ENCODE data around the gene USF2.

USF2 gene

DNA sequence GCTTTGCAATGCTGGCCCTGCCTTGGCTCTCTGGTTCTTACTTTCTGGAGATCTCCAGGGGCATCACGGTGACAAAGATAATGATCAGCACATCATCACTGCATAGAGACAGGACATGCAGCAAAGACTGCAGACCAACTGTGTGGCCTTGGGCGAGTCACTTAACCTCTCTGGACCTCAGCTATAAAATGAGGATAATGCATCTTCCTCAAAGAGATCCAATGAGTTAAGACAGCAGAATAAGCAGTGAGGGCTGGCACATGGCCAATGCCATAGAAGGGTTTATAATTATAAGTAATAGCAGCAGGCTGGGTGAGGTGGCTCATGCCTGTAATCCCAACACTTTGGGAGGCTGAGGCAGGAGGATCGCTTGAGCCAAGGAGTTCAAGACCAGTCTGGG lies 25.6 kb downstream of the USF2 start:
- DNase-seq = no peak
- no peak overlapping the region for H3K4me3 ChIP-seq (ENCODE audit: low read depth, low read length)
- H3K27me3 ChIP-seq (replicated peaks) = peaks cover 5% of the 10 kb centered on the region
- TF ChIP-seq, protein P1, sequence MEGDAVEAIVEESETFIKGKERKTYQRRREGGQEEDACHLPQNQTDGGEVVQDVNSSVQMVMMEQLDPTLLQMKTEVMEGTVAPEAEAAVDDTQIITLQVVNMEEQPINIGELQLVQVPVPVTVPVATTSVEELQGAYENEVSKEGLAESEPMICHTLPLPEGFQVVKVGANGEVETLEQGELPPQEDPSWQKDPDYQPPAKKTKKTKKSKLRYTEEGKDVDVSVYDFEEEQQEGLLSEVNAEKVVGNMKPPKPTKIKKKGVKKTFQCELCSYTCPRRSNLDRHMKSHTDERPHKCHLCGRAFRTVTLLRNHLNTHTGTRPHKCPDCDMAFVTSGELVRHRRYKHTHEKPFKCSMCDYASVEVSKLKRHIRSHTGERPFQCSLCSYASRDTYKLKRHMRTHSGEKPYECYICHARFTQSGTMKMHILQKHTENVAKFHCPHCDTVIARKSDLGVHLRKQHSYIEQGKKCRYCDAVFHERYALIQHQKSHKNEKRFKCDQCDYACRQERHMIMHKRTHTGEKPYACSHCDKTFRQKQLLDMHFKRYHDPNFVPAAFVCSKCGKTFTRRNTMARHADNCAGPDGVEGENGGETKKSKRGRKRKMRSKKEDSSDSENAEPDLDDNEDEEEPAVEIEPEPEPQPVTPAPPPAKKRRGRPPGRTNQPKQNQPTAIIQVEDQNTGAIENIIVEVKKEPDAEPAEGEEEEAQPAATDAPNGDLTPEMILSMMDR (IDR thresholded peaks at IDR 0.05; ENCODE audit: low read depth, low read length, missing control alignments) = no peak
- in situ Hi-C loops (cut with HindIII; ENCODE audit: low pct_ligation_motif_present, low sequenced_read_pairs) = no loop called here
- no peak overlapping the region for H3K27ac ChIP-seq
- no peaks in the 10 kb centered on the region for H3K36me3 ChIP-seq (replicated peaks)

DNA sequence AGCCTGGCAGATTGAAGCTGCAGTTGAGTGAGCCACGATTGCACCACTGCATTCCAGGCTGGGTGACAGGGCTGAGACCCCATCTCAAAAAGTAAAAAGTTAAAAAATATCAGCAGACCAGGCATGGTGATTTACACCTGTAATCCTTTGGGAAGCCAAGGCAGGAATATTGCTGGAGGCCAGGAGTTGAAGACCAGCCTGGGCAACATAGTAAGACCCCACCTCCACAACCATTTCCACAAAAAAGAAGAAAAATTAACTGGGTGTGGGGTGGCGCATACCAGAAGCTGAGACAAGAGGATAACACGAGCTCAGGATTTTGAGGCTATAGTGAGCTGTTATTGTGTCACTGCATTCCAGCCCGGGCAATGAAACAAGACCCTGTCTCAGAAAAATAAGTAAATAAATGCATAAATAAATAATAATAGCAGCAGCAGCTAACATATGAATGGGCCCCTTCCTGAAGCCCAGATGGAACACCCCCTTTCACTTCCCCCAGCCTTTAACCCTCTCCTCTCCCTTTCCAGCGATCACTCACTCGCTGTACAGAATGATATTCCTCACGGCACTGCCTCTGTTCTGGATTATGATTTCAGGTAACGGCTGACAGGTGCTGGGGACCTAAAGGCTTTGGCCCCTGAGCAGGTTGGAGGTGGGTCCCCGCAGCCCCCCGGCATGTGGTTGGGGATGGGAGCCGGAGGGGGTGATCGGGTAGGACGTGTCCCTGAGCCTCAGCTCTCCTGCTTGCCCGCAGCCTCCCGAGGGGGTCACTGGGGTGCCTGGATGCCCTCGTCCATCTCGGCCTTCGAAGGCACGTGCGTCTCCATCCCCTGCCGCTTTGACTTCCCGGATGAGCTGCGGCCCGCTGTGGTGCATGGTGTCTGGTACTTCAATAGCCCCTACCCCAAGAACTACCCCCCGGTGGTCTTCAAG lies 26.4 kb downstream of the USF2 start:
- peaks cover 5% of the 10 kb centered on the region for H3K27me3 ChIP-seq (replicated peaks)
- no peak for DNase-seq
- no peaks in the 10 kb centered on the region for H3K36me3 ChIP-seq (replicated peaks)
- no peak overlapping the region for H3K4me3 ChIP-seq (ENCODE audit: low read depth, low read length)
- TF ChIP-seq, protein P1 (IDR thresholded peaks at IDR 0.05; ENCODE audit: low read depth, low read length, missing control alignments) = no peak
- no peak overlapping the region for H3K27ac ChIP-seq
- in situ Hi-C loops (cut with HindIII; ENCODE audit: low pct_ligation_motif_present, low sequenced_read_pairs) = no loop called here

DNA sequence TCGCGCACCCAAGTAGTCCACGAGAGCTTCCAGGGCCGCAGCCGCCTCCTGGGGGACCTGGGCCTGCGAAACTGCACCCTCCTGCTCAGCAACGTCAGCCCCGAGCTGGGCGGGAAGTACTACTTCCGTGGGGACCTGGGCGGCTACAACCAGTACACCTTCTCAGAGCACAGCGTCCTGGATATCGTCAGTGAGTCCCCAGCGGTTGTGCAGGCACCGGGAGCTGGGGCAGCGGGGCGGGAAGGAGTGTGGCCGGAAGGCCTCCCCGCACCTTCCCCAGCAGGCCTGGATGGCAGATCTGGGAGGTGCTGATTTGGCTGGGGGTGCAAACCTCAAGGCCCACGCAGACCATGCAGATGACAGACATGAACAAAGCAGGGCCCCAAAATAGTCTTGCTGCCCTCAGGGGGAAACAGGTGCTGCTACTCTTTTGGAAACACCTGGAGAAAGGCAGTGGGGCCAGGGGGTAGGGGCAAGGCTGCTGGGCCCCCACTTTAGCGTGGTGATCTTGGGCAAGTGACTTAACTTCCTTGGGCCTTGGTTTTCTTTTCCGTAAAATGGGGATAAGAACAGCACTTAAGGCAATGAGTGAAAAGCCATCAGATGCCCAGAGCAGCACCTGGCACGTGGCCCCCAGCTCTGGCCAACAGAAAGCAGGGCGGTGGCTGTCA lies 27.2 kb downstream of the USF2 start:
- in situ Hi-C loops (cut with HindIII; ENCODE audit: low pct_ligation_motif_present, low sequenced_read_pairs) = no loop called here

DNA sequence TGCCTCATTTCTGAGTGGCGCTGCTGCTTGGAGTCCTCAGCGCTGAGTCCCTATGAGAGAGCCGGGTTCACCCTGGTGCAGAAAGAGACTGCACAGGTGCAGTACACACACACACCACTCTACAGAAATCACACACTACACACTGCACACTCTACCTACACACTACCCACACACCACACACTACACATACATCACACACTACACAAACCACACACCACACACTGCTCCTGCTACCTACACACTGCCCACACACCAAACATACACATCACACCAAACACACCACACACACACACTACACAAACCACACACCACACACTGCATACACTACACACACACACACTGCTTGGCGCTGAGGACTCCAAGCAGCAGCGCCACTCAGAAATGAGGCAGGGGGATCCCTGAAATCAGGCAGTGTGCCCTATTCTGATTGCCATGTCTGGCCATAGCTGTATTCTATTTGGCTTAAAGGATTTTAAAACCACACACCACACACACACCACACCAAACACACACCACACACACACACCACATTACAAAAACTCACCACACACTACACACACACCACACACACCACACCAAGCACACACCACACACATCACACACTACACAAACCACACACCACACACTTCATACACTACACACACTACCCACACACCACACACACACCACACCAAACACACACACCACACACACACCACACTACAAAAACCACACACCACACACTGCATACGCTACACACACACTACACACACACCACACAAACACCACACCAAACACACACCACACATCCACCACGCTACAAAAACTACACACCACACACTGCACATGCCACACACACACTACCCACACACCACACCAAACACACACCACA lies 28.1 kb downstream of the USF2 start:
- Histone ChIP-seq H3K27me3 (replicated peaks) (peaks cover 5% of the 10 kb centered on the region), H3K36me3 (replicated peaks) (no peaks in the 10 kb centered on the region), H3K4me3 (ENCODE audit: low read depth, low read length) (no peak overlapping the region), H3K27ac (no peak overlapping the region)
- in situ Hi-C loops (cut with HindIII; ENCODE audit: low pct_ligation_motif_present, low sequenced_read_pairs) = no loop called here
- no peak for DNase-seq
- TF ChIP-seq, protein P1 (IDR thresholded peaks at IDR 0.05; ENCODE audit: low read depth, low read length, missing control alignments) = no peak

More for the DNA sequence above, 27.2 kb downstream of the USF2 start:
- H3K27ac ChIP-seq = no peak overlapping the region
- H3K4me3 ChIP-seq (ENCODE audit: low read depth, low read length) = no peak overlapping the region
- H3K27me3 ChIP-seq (replicated peaks) = peaks cover 5% of the 10 kb centered on the region
- TF ChIP-seq, protein P1 (IDR thresholded peaks at IDR 0.05; ENCODE audit: low read depth, low read length, missing control alignments) = no peak
- DNase-seq = no peak
- no peaks in the 10 kb centered on the region for H3K36me3 ChIP-seq (replicated peaks)

DNA sequence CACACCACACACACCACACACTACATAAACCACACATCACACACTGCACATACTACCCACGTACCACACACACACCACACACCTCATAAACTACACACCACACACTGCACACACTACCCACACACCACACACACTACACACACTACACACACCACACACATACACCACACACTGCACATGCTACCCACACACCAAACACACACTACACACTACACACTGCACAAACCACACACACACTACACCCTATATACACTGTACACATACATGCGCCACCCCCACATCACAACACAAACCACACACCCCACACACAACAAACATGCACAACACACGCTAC lies 28.7 kb downstream of the USF2 start:
- DNase-seq = no peak
- Histone ChIP-seq H3K4me3 (ENCODE audit: low read depth, low read length) (no peak overlapping the region), H3K27me3 (replicated peaks) (peaks cover 5% of the 10 kb centered on the region), H3K36me3 (replicated peaks) (no peaks in the 10 kb centered on the region), H3K27ac (no peak overlapping the region)
- TF ChIP-seq, protein P1 (IDR thresholded peaks at IDR 0.05; ENCODE audit: low read depth, low read length, missing control alignments) = no peak
- in situ Hi-C loops (cut with HindIII; ENCODE audit: low pct_ligation_motif_present, low sequenced_read_pairs) = no loop called here

Measured in brain microvascular endothelial cell (primary cell).